A549 (cell line): ENCODE data around the gene PRKD1. TPM values are rescaled to one million over a fixed set of nuclear protein-coding genes. Genes with fewer than 3 reads are reported as not detected.

ENCODE experiments used
- ATAC-seq, 2 experiments: fragments of 200-7000 bp in 1 of 2; fragments of >200 bp in 1 of 2; cut with Nextera tagmentation in 1 of 2; cut with Tn5 transposase in 1 of 2; 3 replicates each; pipeline versions ENCODE4 v1.8.0 to v1.9.1; 2018 to 2020; ENCODE audit warnings: mild to moderate bottlenecking in 1 of 2, moderate library complexity in 1 of 2
- CTCF ChIA-PET: fragments of 300-600 bp; sonication (Branson Sonifier 250); formaldehyde crosslinking; extraction: SDS; loops from one replicate; lab custom pipeline; 2021; ENCODE audit warnings: antibody characterized with exemption, inconsistent platforms; lab: Yijun Ruan, JAX
- POLR2A ChIA-PET: fragments of 350-600 bp; formaldehyde crosslinking; extraction: SDS; loops from one replicate; lab custom pipeline; 2021; ENCODE audit warnings: antibody characterized with exemption, inconsistent platforms; lab: Yijun Ruan, JAX
- DNase-seq, 2 experiments: peaks; one replicate each; pipeline versions ENCODE4 v3.0.0 to v3.0.0-alpha.2; 2011 to 2016; ENCODE audit warnings: low read depth in 1 of 2, low spot score in 1 of 2
- FAIRE-seq: peaks from 2 replicates; lab custom pipeline; 2011; peaks lifted over from hg19 to GRCh38; lab: Jason Lieb, UNC
- H3K27ac ChIP-seq, 2 experiments: fragments of >200 bp; sonication (Bioruptor Twin); formaldehyde crosslinking; 3 replicates each; pipeline ENCODE4 v1.5.1; 2016 to 2017
- H3K4me1 ChIP-seq: fragments of >200 bp; sonication (Bioruptor Twin); formaldehyde crosslinking; 3 replicates; pipeline ENCODE4 v1.6.1; 2016
- H3K4me2 ChIP-seq: fragments of >200 bp; sonication (Bioruptor Twin); formaldehyde crosslinking; 3 replicates; pipeline ENCODE4 v1.6.1; 2016
- H3K4me3 ChIP-seq: fragments of >200 bp; sonication (Bioruptor Twin); formaldehyde crosslinking; 3 replicates; pipeline ENCODE4 v1.5.1; 2016
- H3K9me3 ChIP-seq: fragments of >200 bp; sonication (Bioruptor Twin); formaldehyde crosslinking; 3 replicates; pipeline ENCODE4 v1.6.1; 2016
- CEBPB ChIP-seq, 2 experiments: fragments of >200 bp in 1 of 2; sonication (Bioruptor Twin) in 1 of 2; formaldehyde crosslinking in 1 of 2; IDR thresholded peaks; 2 replicates each; pipeline ENCODE4 v1.6.1; 2012 to 2016
- CHD2 ChIP-seq: fragments of 150-350 bp; IDR thresholded peaks from 2 replicates; pipeline ENCODE4 v1.6.1; 2014; ENCODE audit warnings: low read length; ENCODE audit not compliant: partially characterized antibody
- EHF ChIP-seq: fragments of 250-450 bp; sonication (Bioruptor Pico); IDR thresholded peaks from 2 replicates; pipeline ENCODE4 v1.5.0; 2020; ENCODE audit warnings: mild to moderate bottlenecking
- ELK1 ChIP-seq: fragments of 150-350 bp; IDR thresholded peaks from 2 replicates; pipeline ENCODE4 v1.6.1; 2014; ENCODE audit warnings: low read depth, mild to moderate bottlenecking, low read length
- FOSB ChIP-seq: fragments of 250-450 bp; sonication (Bioruptor Pico); IDR thresholded peaks from 2 replicates; pipeline ENCODE4 v1.5.0; 2020; ENCODE audit warnings: mild to moderate bottlenecking, moderate library complexity
- FOXS1 ChIP-seq: fragments of 250-450 bp; sonication (Bioruptor Pico); IDR thresholded peaks from 2 replicates; pipeline ENCODE4 v1.5.0; 2020; ENCODE audit warnings: mild to moderate bottlenecking, moderate library complexity
- HEYL ChIP-seq: fragments of 250-450 bp; sonication (Bioruptor Pico); IDR thresholded peaks from 2 replicates; pipeline ENCODE4 v1.8.0; 2021; ENCODE audit warnings: mild to moderate bottlenecking, moderate library complexity
- HOXB13 ChIP-seq: fragments of 250-450 bp; sonication (Bioruptor Pico); IDR thresholded peaks from 2 replicates; pipeline ENCODE4 v1.5.0; 2020; ENCODE audit warnings: low read depth, mild to moderate bottlenecking, moderate library complexity
- KDM1A ChIP-seq: fragments of 200-600 bp; sonication (generic); IDR thresholded peaks from 2 replicates; pipeline ENCODE4 v1.6.1; 2016; ENCODE audit warnings: low read depth, mild to moderate bottlenecking
- KDM5A ChIP-seq: fragments of 200-600 bp; sonication (generic); IDR thresholded peaks from 2 replicates; pipeline ENCODE4 v1.6.1; 2016; ENCODE audit warnings: antibody characterized with exemption, mild to moderate bottlenecking
- MAFK ChIP-seq: fragments of 450-650 bp; IDR thresholded peaks from 2 replicates; pipeline ENCODE4 v1.6.1; 2014; ENCODE audit not compliant: partially characterized antibody
- MAX ChIP-seq: IDR thresholded peaks from 2 replicates; pipeline ENCODE4 v1.6.1; 2012
- NFE2L2 ChIP-seq: fragments of 150-350 bp; conservative IDR thresholded peaks from 2 replicates; pipeline ENCODE4 v1.6.1; 2014; ENCODE audit warnings: low read length
- NPAS2 ChIP-seq: fragments of 250-450 bp; sonication (Bioruptor Pico); IDR thresholded peaks from 2 replicates; pipeline ENCODE4 v1.8.0; 2022; ENCODE audit warnings: mild to moderate bottlenecking, moderate library complexity, borderline replicate concordance
- NR3C1 ChIP-seq: fragments of >200 bp; sonication (Bioruptor Twin); formaldehyde crosslinking; IDR thresholded peaks from 3 replicates; pipeline ENCODE4 v1.6.1; 2017
- PBX3 ChIP-seq: IDR thresholded peaks from 2 replicates; pipeline ENCODE4 v1.6.1; 2012
- REST ChIP-seq: fragments of 200-600 bp; sonication (generic); IDR thresholded peaks from 2 replicates; pipeline ENCODE4 v1.6.1; 2016; ENCODE audit warnings: antibody characterized with exemption, mild to moderate bottlenecking, moderate library complexity
- RFX5 ChIP-seq: fragments of 450-650 bp; IDR thresholded peaks from 2 replicates; pipeline ENCODE4 v1.7.1; 2014; ENCODE audit warnings: antibody characterized with exemption, mild to moderate bottlenecking, moderate library complexity
- SMC3 ChIP-seq: fragments of >200 bp; sonication (Bioruptor Twin); formaldehyde crosslinking; IDR thresholded peaks from 3 replicates; pipeline ENCODE4 v1.6.1; 2018; ENCODE audit warnings: inconsistent platforms
- TP53 ChIP-seq: fragments of 250-450 bp; sonication (Bioruptor Pico); IDR thresholded peaks from 2 replicates; pipeline ENCODE4 v1.5.0; 2021; ENCODE audit warnings: mild to moderate bottlenecking, moderate library complexity
- WGBS: methylation state at CpG from one replicate; pipeline ENCODE4 v1.1.6; 2017; ENCODE audit errors: missing lambda C conversion rate; 5-methylcytosine and 5-hydroxymethylcytosine counted together
- polyA plus RNA-seq, 4 experiments: library from polyadenylated mRNA; depleted of rRNA in 3 of 4; stranded (reverse); fragments of >200 nt; fragmentation: RNase III in 1 of 4; extraction: RNeasy Plus Mini Kit Qiagen cat#74134 plus additional on column Dnase treatment in 1 of 4; gene quantifications; 2 replicates in 3 of 4; 3 replicates in 1 of 4; pipeline ENCODE4 v1.2.3, GENCODE V29; 2011 to 2017

The PRKD1 gene
- polyA plus RNA-seq, 2 of the 4 experiments (the other 2 are of a cell fraction): 3.0 to 7.8 TPM

- ChIA-PET CTCF (no interaction called here), POLR2A (no interaction called here)
- peak; percentile 54 for FAIRE-seq
- 58% methylated on average over 4 of the region's 4 CpGs for WGBS
- TF ChIP-seq ELK1 (no peak), KDM5A (no peak), EHF (CRISPR knock-in tag) (no peak), NFE2L2 (no peak), REST (no peak), HOXB13 (CRISPR knock-in tag) (no peak)
- TF ChIP-seq, all 56 proteins: peak for 0
- H3K4me2 ChIP-seq: 0 out of 3 replicates have a peak overlapping the region, but pooled peaks have one; percentile 7
- no peak overlapping the region for H3K4me3 ChIP-seq
- ATAC-seq (no peak), DNase-seq (no peak)
- H3K4me1 ChIP-seq: no peaks in the 10 kb centered on the region
- no peaks in the 10 kb centered on the region for H3K9me3 ChIP-seq
- no peak overlapping the region for H3K27ac ChIP-seq
Measured at GRCh38 chr14:29654901-29655550, 272.6 kb downstream of the PRKD1 start.

GRCh38 chr14:29653303-29653702, 274.3 kb downstream of the PRKD1 start:
- DNase-seq (no peak), ATAC-seq (no peak), FAIRE-seq (no peak)
- H3K27ac ChIP-seq: no peak overlapping the region
- ChIA-PET CTCF (no interaction called here), POLR2A (no interaction called here)
- H3K4me1 ChIP-seq: no peaks in the 10 kb centered on the region
- H3K9me3 ChIP-seq: no peaks in the 10 kb centered on the region
- H3K4me3 ChIP-seq: no peak overlapping the region
- no peak overlapping the region for H3K4me2 ChIP-seq
- peak; percentile 97 for TF ChIP-seq MAFK
- TF ChIP-seq PBX3: no peak

- POLR2A ChIA-PET: no interaction called here
- ATAC-seq (no peak), DNase-seq (no peak), FAIRE-seq (no peak)
- H3K4me1 ChIP-seq: no peaks in the 10 kb centered on the region
- H3K4me2 ChIP-seq: no peak overlapping the region
- TF ChIP-seq KDM1A (no peak), MAX (no peak), NPAS2 (CRISPR knock-in tag) (no peak), EHF (CRISPR knock-in tag) (no peak), FOXS1 (CRISPR knock-in tag) (no peak), NR3C1 (no peak), KDM5A (no peak), REST (no peak), MAFK (no peak), CHD2 (no peak), FOSB (no peak), HEYL (no peak), CEBPB (IDR thresholded peaks at IDR 0.05) (no peak), TP53 (CRISPR knock-in tag) (no peak), RFX5 (no peak), SMC3 (no peak)
- CTCF ChIA-PET: no interaction called here
- H3K9me3 ChIP-seq: no peaks in the 10 kb centered on the region
- no peak overlapping the region for H3K27ac ChIP-seq
- no peak overlapping the region for H3K4me3 ChIP-seq
Measured at GRCh38 chr14:29652571-29652970, 275.1 kb downstream of the PRKD1 start.
